ENCODE measurements around the gene CPXM2. TPM values are rescaled to one million over a fixed set of nuclear protein-coding genes. Genes with fewer than 3 reads are reported as not detected.

The CPXM2 gene
- total RNA-seq, 1 experiment from 2014 or later = not detected

DNA sequence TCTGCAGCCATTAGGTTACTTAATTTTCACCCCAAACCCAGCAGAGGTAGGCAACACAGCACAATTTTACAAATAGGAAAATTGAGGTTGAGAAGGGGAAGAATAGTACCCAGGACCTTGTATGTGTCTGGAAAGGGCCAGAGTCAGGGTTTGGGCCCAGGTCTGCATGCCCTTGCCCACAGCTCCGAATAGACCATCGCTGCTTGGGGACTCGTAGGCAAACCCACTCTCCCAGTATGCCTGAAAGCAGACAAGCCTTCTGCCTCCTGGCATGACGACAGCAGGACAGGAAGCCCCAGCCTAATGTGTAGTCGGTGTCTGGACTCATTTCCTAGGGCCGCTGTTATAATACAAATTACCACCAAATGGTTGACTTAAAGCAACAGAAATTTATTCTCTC is 133.8 kb downstream of the CPXM2 start:
- H3K4me1 Mint-ChIP-seq (ENCODE audit: insufficient read depth, unreplicated experiment) = no peaks in the 10 kb centered on the region
- CTCF ChIA-PET = interaction anchor here (0.7 kb wide), 1 partner anchor 62 kb away, joined by 3 read pairs; no protein-coding TSS in a partner anchor
- peaks cover 82% of the 10 kb centered on the region for H3K27me3 Mint-ChIP-seq (ENCODE audit: insufficient read depth, unreplicated experiment)
- BruUV-seq (replicated peaks) = no TSS peak
- no peak overlapping the region for H3K27ac Mint-ChIP-seq (ENCODE audit: low read depth, unreplicated experiment)
- H3K9me3 Mint-ChIP-seq (ENCODE audit: unreplicated experiment) = no peaks in the 10 kb centered on the region
- no peaks in the 10 kb centered on the region for H3K36me3 Mint-ChIP-seq (ENCODE audit: insufficient read depth, unreplicated experiment)
- intact Hi-C loops (cut with micrococcal nuclease) = no loop called here
- no peak overlapping the region for H3K4me3 Mint-ChIP-seq (ENCODE audit: unreplicated experiment)
- DNase-seq (ENCODE audit: unreplicated experiment) = no peak
- TF ChIP-seq, protein P1, sequence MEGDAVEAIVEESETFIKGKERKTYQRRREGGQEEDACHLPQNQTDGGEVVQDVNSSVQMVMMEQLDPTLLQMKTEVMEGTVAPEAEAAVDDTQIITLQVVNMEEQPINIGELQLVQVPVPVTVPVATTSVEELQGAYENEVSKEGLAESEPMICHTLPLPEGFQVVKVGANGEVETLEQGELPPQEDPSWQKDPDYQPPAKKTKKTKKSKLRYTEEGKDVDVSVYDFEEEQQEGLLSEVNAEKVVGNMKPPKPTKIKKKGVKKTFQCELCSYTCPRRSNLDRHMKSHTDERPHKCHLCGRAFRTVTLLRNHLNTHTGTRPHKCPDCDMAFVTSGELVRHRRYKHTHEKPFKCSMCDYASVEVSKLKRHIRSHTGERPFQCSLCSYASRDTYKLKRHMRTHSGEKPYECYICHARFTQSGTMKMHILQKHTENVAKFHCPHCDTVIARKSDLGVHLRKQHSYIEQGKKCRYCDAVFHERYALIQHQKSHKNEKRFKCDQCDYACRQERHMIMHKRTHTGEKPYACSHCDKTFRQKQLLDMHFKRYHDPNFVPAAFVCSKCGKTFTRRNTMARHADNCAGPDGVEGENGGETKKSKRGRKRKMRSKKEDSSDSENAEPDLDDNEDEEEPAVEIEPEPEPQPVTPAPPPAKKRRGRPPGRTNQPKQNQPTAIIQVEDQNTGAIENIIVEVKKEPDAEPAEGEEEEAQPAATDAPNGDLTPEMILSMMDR (IDR thresholded peaks at IDR 0.05; ENCODE audit: unreplicated experiment) = no peak
- POLR2A ChIA-PET = no interaction called here

DNA sequence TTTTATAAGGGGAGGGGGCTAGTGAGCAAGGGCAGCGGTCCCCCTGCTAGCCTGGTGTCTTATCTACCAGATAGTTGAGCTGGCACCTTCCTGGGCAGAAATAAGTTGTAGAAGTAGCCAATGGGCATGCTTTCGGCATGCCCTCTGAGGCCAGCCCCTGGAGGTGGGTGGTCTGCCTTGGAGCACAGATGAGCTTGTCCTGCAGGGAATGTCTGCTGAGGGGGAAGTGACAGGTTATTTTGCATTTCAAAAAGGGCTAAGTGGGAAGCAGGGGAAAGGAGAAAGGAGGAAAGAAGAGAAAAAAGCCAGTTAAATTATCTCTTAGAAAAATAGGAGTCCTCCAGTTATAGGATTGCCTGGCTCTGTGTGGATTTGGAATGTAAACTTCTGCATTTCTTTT is 136.5 kb downstream of the CPXM2 start:
- BruUV-seq (replicated peaks) = no TSS peak
- Mint-ChIP-seq H3K27ac (ENCODE audit: low read depth, unreplicated experiment) (no peak overlapping the region), H3K4me1 (ENCODE audit: insufficient read depth, unreplicated experiment) (no peaks in the 10 kb centered on the region), H3K36me3 (ENCODE audit: insufficient read depth, unreplicated experiment) (no peaks in the 10 kb centered on the region), H3K27me3 (ENCODE audit: insufficient read depth, unreplicated experiment) (peaks cover 82% of the 10 kb centered on the region), H3K9me3 (ENCODE audit: unreplicated experiment) (no peaks in the 10 kb centered on the region), H3K4me3 (ENCODE audit: unreplicated experiment) (no peak overlapping the region)
- TF ChIP-seq, protein P1 (IDR thresholded peaks at IDR 0.05; ENCODE audit: unreplicated experiment) = no peak
- ChIA-PET POLR2A (no interaction called here), CTCF (no interaction called here)
- DNase-seq (ENCODE audit: unreplicated experiment) = no peak
- intact Hi-C loops (cut with micrococcal nuclease) = no loop called here

DNA sequence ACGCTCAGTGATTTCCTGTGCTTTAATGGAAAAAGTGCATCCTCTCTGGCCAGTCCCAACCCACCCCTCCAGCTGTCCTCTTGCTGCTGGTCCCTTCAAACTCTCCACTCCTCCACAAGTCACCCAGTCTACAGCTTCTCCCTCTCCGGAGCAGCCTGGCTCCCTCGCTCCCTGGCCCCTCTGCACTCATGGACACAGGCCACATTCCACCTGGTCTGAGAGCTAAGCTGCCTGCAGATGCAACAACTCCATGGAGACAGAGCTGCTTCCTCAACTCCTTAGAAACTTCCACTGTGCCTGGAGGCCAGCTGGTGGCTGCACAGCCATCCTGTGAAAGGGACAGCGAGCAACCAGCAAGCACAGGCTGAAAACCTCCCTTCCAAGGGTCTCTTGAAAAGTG is 137.5 kb downstream of the CPXM2 start:
- intact Hi-C loops (cut with micrococcal nuclease) = no loop called here
- peaks cover 82% of the 10 kb centered on the region for H3K27me3 Mint-ChIP-seq (ENCODE audit: insufficient read depth, unreplicated experiment)

DNA sequence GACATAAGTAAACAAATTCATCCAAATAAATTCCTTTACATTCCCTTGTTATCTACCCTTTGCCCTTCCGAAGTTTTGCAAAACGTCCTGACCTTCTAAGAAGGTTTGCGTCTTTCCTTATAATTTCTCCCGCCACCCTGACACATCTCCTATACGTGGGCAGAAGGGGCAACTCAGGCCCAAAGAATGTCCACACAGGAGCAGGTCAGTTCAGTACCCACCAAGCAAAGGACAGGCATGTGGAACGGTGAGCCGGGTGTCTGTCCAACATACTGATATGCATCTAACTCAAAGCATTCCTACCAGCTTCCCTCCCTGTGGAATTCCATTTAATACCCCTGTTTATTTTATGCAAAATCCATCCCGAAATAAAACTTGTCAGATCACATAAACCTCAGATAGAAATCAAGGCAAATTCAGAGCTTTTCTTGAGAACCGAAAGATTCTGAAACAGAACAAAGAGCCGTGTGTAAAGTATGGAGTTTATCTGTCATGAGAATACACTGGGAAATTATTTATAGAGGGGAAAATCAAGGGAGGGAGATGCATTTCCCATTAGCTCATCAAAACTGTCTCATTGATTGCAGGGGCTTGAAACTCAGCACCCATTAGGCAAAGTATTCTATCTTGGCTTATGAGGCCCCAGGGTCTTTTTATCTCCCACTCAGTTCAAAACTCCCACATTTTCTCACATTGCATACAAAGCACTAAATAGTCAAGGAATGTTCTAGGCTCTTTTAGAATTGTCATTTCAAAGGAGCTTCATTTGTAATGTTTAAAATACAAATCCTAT is 140.1 kb downstream of the CPXM2 start:
- Mint-ChIP-seq H3K27me3 (ENCODE audit: insufficient read depth, unreplicated experiment) (peaks cover 62% of the 10 kb centered on the region), H3K9me3 (ENCODE audit: unreplicated experiment) (no peaks in the 10 kb centered on the region), H3K4me1 (ENCODE audit: insufficient read depth, unreplicated experiment) (no peaks in the 10 kb centered on the region), H3K4me3 (ENCODE audit: unreplicated experiment) (no peak overlapping the region), H3K27ac (ENCODE audit: low read depth, unreplicated experiment) (no peak overlapping the region), H3K36me3 (ENCODE audit: insufficient read depth, unreplicated experiment) (no peaks in the 10 kb centered on the region)
- intact Hi-C loops (cut with micrococcal nuclease) = no loop called here
- TF ChIP-seq, protein P1 (IDR thresholded peaks at IDR 0.05; ENCODE audit: unreplicated experiment) = no peak
- ChIA-PET CTCF (interaction anchor here (0.5 kb wide), 1 partner anchor 213 kb away, joined by 3 read pairs; no protein-coding TSS in a partner anchor), POLR2A (no interaction called here)
- DNase-seq (ENCODE audit: unreplicated experiment) = no peak
- no TSS peak for BruUV-seq (replicated peaks)

More for the DNA sequence above, 137.5 kb downstream of the CPXM2 start:
- Mint-ChIP-seq H3K4me1 (ENCODE audit: insufficient read depth, unreplicated experiment) (no peaks in the 10 kb centered on the region), H3K27ac (ENCODE audit: low read depth, unreplicated experiment) (no peak overlapping the region), H3K9me3 (ENCODE audit: unreplicated experiment) (no peaks in the 10 kb centered on the region), H3K4me3 (ENCODE audit: unreplicated experiment) (no peak overlapping the region), H3K36me3 (ENCODE audit: insufficient read depth, unreplicated experiment) (no peaks in the 10 kb centered on the region)
- TF ChIP-seq, protein P1 (IDR thresholded peaks at IDR 0.05; ENCODE audit: unreplicated experiment) = no peak
- DNase-seq (ENCODE audit: unreplicated experiment) = no peak
- no TSS peak for BruUV-seq (replicated peaks)
- ChIA-PET CTCF (no interaction called here), POLR2A (no interaction called here)
